Measurements from ENCODE around the gene ARID3C. TPM values are rescaled to one million over a fixed set of nuclear protein-coding genes. Genes with fewer than 3 reads are reported as not detected.

ARID3C gene
- total and polyA plus RNA-seq, 2 of the 8 experiments (the other 6 are each of a cell fraction or from before 2014, with no cell fraction given): 0.08 TPM; not detected in 1

GRCh38 chr9:34575862-34576596 is 52.8 kb downstream of the ARID3C start (continued):
- TF ChIP-seq CHD7 (IDR thresholded peaks at IDR 0.05; ENCODE audit: insufficient replicate concordance, low read length) (no peak), GABPA (IDR thresholded peaks at IDR 0.05; ENCODE audit: borderline replicate concordance, insufficient read depth, low read length) (no peak)
